Measurements from ENCODE around the gene OR1J2. TPM values are rescaled to one million over a fixed set of nuclear protein-coding genes. Genes with fewer than 3 reads are reported as not detected.

OR1J2 gene
- total and polyA plus RNA-seq, 2 donors from 2014 or later: not detected

DNA sequence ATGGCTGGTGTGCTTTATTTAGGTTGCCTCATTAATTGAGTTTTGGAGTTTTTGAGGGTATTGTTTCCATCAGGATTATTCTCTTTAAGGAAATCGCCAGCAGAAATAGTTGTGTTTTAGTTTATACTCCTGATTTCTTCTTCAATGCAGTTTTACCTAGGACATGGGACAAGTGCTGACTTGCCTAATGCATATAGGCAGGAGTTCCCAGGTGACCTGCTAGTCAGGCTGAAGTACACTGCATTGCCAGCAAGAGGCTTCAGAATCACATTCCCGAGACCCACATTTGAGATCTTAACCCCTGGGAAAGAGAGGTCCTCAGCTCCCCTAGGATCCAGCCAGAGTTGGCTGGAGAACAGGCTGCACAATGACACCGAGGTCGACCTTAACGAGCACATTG, 40.8 kb downstream of the OR1J2 start:
- Histone ChIP-seq H3K4me3 (ENCODE audit: low read length in 3 of 3) (no peak overlapping the region), H3K9ac (ENCODE audit: low read length in 3 of 3) (no peak overlapping the region), H3K36me3 (ENCODE audit: control insufficient read depth in 2 of 3, insufficient read depth in 3 of 3, low read length in 3 of 3) (no peaks in the 10 kb centered on the region), H3K4me1 (ENCODE audit: control insufficient read depth in 2 of 3, insufficient read depth in 2 of 3, low read depth in 1 of 3, low read length in 3 of 3) (no peaks in the 10 kb centered on the region), H3K27ac (ENCODE audit: low read depth in 2 of 2, low read length in 2 of 2) (no peak overlapping the region), H3K27me3 (ENCODE audit: control insufficient read depth, insufficient read depth, low read length) (no peaks in the 10 kb centered on the region), H3K9me3 (ENCODE audit: control insufficient read depth in 2 of 3, insufficient read depth in 1 of 3, low read length in 3 of 3) (peaks cover 0 to 9% (median 0%) of the 10 kb centered on the region in 3 donors)
- intact Hi-C loops (cut with DNase I): no loop called here
- FAIRE-seq (no peak), DNase-seq (no peak)
- TF ChIP-seq, protein P1, sequence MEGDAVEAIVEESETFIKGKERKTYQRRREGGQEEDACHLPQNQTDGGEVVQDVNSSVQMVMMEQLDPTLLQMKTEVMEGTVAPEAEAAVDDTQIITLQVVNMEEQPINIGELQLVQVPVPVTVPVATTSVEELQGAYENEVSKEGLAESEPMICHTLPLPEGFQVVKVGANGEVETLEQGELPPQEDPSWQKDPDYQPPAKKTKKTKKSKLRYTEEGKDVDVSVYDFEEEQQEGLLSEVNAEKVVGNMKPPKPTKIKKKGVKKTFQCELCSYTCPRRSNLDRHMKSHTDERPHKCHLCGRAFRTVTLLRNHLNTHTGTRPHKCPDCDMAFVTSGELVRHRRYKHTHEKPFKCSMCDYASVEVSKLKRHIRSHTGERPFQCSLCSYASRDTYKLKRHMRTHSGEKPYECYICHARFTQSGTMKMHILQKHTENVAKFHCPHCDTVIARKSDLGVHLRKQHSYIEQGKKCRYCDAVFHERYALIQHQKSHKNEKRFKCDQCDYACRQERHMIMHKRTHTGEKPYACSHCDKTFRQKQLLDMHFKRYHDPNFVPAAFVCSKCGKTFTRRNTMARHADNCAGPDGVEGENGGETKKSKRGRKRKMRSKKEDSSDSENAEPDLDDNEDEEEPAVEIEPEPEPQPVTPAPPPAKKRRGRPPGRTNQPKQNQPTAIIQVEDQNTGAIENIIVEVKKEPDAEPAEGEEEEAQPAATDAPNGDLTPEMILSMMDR (IDR thresholded peaks at IDR 0.05; ENCODE audit: borderline replicate concordance, extremely low read depth, insufficient read depth): no peak

DNA sequence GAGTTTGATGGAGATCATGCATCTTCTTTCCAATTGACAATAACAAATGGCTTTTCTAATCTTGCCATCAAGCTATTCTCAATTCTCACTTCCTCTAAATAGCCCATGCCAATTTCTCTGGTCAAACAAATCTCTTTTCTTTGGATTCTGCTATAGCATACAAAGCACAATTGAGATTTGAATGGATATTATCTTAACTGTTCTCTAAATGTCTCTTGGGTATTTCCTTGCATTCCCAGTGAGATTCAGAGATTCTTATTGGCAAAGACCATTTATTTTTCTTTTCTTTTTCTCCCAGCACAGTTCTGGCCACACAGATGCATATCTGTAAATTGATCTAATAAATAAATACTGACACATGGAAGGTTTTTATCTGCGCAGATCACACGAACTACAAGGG, 42.2 kb downstream of the OR1J2 start, which contains the start of gene OR1N2:
Gene OR1N2 (plus strand): TSS at position 301 of the 400 bp plus-strand sequence. CDS start 100 bp downstream, outside the sequence.
- H3K9ac ChIP-seq (ENCODE audit: low read length in 3 of 3): no peak within 1 kb of the TSS
- TF ChIP-seq, protein P1 (IDR thresholded peaks at IDR 0.05; ENCODE audit: borderline replicate concordance, extremely low read depth, insufficient read depth): no peak
- H3K27ac ChIP-seq (ENCODE audit: low read depth in 2 of 2, low read length in 2 of 2): no peak within 1 kb of the TSS
- FAIRE-seq (no peak), DNase-seq (no peak)
- H3K36me3 ChIP-seq (ENCODE audit: control insufficient read depth in 2 of 3, insufficient read depth in 3 of 3, low read length in 3 of 3): no peaks in the 10 kb centered on the region
- no peaks in the 10 kb centered on the region for H3K4me1 ChIP-seq (ENCODE audit: control insufficient read depth in 2 of 3, insufficient read depth in 2 of 3, low read depth in 1 of 3, low read length in 3 of 3)
- intact Hi-C loops (cut with DNase I): no loop called here
- no peak within 1 kb of the TSS for H3K4me3 ChIP-seq (ENCODE audit: low read length in 3 of 3)
- no peaks in the 10 kb centered on the region for H3K27me3 ChIP-seq (ENCODE audit: control insufficient read depth, insufficient read depth, low read length)
- H3K9me3 ChIP-seq (ENCODE audit: control insufficient read depth in 2 of 3, insufficient read depth in 1 of 3, low read length in 3 of 3): peaks cover 0 to 9% (median 0%) of the 10 kb centered on the region in 3 donors

Other genes starting within 250 kb of the OR1J2 start
- gene RBM18, start 246.0 kb upstream of the OR1J2 start, total RNA-seq: 18.5 TPM
- 17.5 TPM for gene RBM18, start 246.0 kb upstream of the OR1J2 start, polyA plus RNA-seq (ENCODE audit: insufficient read depth, low read depth, low replicate concordance)
- 44.9 TPM for gene MRRF, start 245.9 kb upstream of the OR1J2 start, total RNA-seq
- 38.8 TPM for gene MRRF, start 245.9 kb upstream of the OR1J2 start, polyA plus RNA-seq (ENCODE audit: insufficient read depth, low read depth, low replicate concordance)
- 9.4 TPM for gene PTGS1, start 139.8 kb upstream of the OR1J2 start, total RNA-seq
- gene PTGS1, start 139.8 kb upstream of the OR1J2 start, polyA plus RNA-seq (ENCODE audit: insufficient read depth, low read depth, low replicate concordance): 3.5 TPM
- not detected for gene OR1J1, start 32.9 kb upstream of the OR1J2 start, total RNA-seq
- gene OR1J1, start 32.9 kb upstream of the OR1J2 start, polyA plus RNA-seq (ENCODE audit: insufficient read depth, low read depth, low replicate concordance): not detected
- not detected for gene OR1J4, start 8.3 kb downstream of the OR1J2 start, total RNA-seq
- not detected for gene OR1J4, start 8.3 kb downstream of the OR1J2 start, polyA plus RNA-seq (ENCODE audit: insufficient read depth, low read depth, low replicate concordance)
- not detected for gene OR1N1, start 16.5 kb downstream of the OR1J2 start, total RNA-seq
- gene OR1N1, start 16.5 kb downstream of the OR1J2 start, polyA plus RNA-seq (ENCODE audit: insufficient read depth, low read depth, low replicate concordance): not detected
- not detected for gene OR1N2, start 42.3 kb downstream of the OR1J2 start, total RNA-seq
- gene OR1N2, start 42.3 kb downstream of the OR1J2 start, polyA plus RNA-seq (ENCODE audit: insufficient read depth, low read depth, low replicate concordance): not detected
- not detected for gene OR1L8, start 72.6 kb downstream of the OR1J2 start, total RNA-seq
- gene OR1L8, start 72.6 kb downstream of the OR1J2 start, polyA plus RNA-seq (ENCODE audit: insufficient read depth, low read depth, low replicate concordance): not detected
- gene OR1Q1, start 103.9 kb downstream of the OR1J2 start, total RNA-seq: not detected
- gene OR1Q1, start 103.9 kb downstream of the OR1J2 start, polyA plus RNA-seq (ENCODE audit: insufficient read depth, low read depth, low replicate concordance): not detected
- not detected for gene OR1B1, start 146.8 kb downstream of the OR1J2 start, total RNA-seq
- gene OR1B1, start 146.8 kb downstream of the OR1J2 start, polyA plus RNA-seq (ENCODE audit: insufficient read depth, low read depth, low replicate concordance): not detected
- not detected for gene OR1L1, start 150.9 kb downstream of the OR1J2 start, total RNA-seq
- gene OR1L1, start 150.9 kb downstream of the OR1J2 start, polyA plus RNA-seq (ENCODE audit: insufficient read depth, low read depth, low replicate concordance): not detected
- not detected for gene OR1L3, start 164.3 kb downstream of the OR1J2 start, total RNA-seq
- gene OR1L3, start 164.3 kb downstream of the OR1J2 start, polyA plus RNA-seq (ENCODE audit: insufficient read depth, low read depth, low replicate concordance): not detected
- gene OR1L4, start 213.2 kb downstream of the OR1J2 start, total RNA-seq: not detected
- gene OR1L4, start 213.2 kb downstream of the OR1J2 start, polyA plus RNA-seq (ENCODE audit: insufficient read depth, low read depth, low replicate concordance): not detected
- not detected for gene OR1L6, start 231.5 kb downstream of the OR1J2 start, total RNA-seq
- not detected for gene OR1L6, start 231.5 kb downstream of the OR1J2 start, polyA plus RNA-seq (ENCODE audit: insufficient read depth, low read depth, low replicate concordance)